Adrenal gland (tissue), 12 donors: ENCODE results near the gene NUMA1. TPM values are rescaled to one million over a fixed set of nuclear protein-coding genes. Genes with fewer than 3 reads are reported as not detected.

Source experiments
- DNase-seq, 7 donors: peaks; one replicate each; pipeline ENCODE4 v3.0.0-alpha.2; 2019 to 2020
- H3K27ac ChIP-seq, 5 donors: fragments of 200-600 bp; sonication (generic) in 4 of 5; 1 replicate in 3 of 5; 2 replicates in 2 of 5; pipeline versions ENCODE4 v1.5.1 to v1.8.0; 2016 to 2020; ENCODE audit warnings: mild to moderate bottlenecking in 1 of 5
- H3K27me3 ChIP-seq: fragments of 200-600 bp; 2 replicates; pipeline ENCODE4 v1.8.0; 2021
- H3K36me3 ChIP-seq, 2 donors: fragments of 200-600 bp; replicated peaks in 1 of 2; 1 replicate in 1 of 2; 2 replicates in 1 of 2; pipeline versions ENCODE4 v1.5.1 to v1.8.0; 2018 to 2022
- H3K4me1 ChIP-seq, 2 donors: fragments of 200-600 bp; replicated peaks in 1 of 2; 1 replicate in 1 of 2; 2 replicates in 1 of 2; pipeline versions ENCODE4 v1.5.1 to v1.8.0; 2018 to 2021
- H3K4me3 ChIP-seq, 4 donors: fragments of 200-600 bp; sonication (generic) in 3 of 4; one replicate each; pipeline ENCODE4 v1.5.1; 2016 to 2018
- H3K9me3 ChIP-seq, 3 donors: fragments of 200-600 bp; sonication (generic) in 1 of 3; replicated peaks in 1 of 3; 1 replicate in 2 of 3; 2 replicates in 1 of 3; pipeline versions ENCODE4 v1.5.1 to v1.8.0; 2016 to 2021
- POLR2A ChIP-seq, 2 donors: fragments of 450-650 bp; IDR thresholded peaks; one replicate each; pipeline ENCODE4 v1.6.1; 2017; ENCODE audit warnings: antibody characterized with exemption in 2 of 2, mild to moderate bottlenecking in 2 of 2, moderate library complexity in 1 of 2
- WGBS, 4 donors: extraction: QIAGEN DNeasy Blood & Tissue Kit in 2 of 4; methylation state at CpG; one replicate each; pipeline versions ENCODE4 v1.1.5 to v1.1.7; 2013 to 2017; 5-methylcytosine and 5-hydroxymethylcytosine counted together
- intact Hi-C, 2 donors: fragments of 100-400 bp; cut with DNase I; formaldehyde crosslinking; loops; one replicate each; pipeline versions ENCODE4 v1.14.1 to v1.15.0; 2022 to 2023
- polyA plus RNA-seq, 3 donors: library from polyadenylated mRNA; stranded (reverse); fragments of 200-250 nt in 2 of 3; fragments of 350-450 nt in 1 of 3; fragmentation: Illumina TruSeq in 1 of 3; extraction: RNeasy Lipid Tissue Mini Kit (QIAGEN cat#74804) in 1 of 3; gene quantifications; one replicate each; pipeline ENCODE4 v1.2.3, GENCODE V29; 2013 to 2014
- total RNA-seq, 9 donors: library from RNA; depleted of rRNA in 4 of 9; stranded (reverse); fragments of >200 nt in 4 of 9; fragments of 120-200 nt in 1 of 9; fragmentation: NEBNext Ultra II Directional in 1 of 9; extraction: Animal tissue kit (Norgen Biotek cat#: 25700) in 1 of 9; gene quantifications; one replicate each; pipeline versions ENCODE4 v1.1.0 to v1.2.4, GENCODE V29; 2013 to 2023
- TF ChIP-seq, protein P1 (sequence below), 6 experiments: fragments of 450-650 bp in 4 of 6; fragments of 200-600 bp in 2 of 6; sonication (generic) in 1 of 6; IDR thresholded peaks; 1 replicate in 5 of 6; 2 replicates in 1 of 6; pipeline versions ENCODE4 v1.5.1 to v1.8.0; 2016 to 2021; ENCODE audit warnings: antibody characterized with exemption in 6 of 6, mild to moderate bottlenecking in 2 of 6, moderate library complexity in 1 of 6
- donor health status: healthy with polysubstance abuse.
- donor health status: Bipolar disorder and iron deficiency.
- donor health status: DM: yes; HTN: yes; CAD: no.
- donor health status: DM: no; HTN: no; CAD: no.
- donor health status: DM: no; HTN: no; CAD: no.
- donor health status: DM: yes; HTN: yes; CAD: no.

NUMA1 gene
- total and polyA plus RNA-seq, 12 donors = 86.7 to 677 (median 274) TPM

DNA sequence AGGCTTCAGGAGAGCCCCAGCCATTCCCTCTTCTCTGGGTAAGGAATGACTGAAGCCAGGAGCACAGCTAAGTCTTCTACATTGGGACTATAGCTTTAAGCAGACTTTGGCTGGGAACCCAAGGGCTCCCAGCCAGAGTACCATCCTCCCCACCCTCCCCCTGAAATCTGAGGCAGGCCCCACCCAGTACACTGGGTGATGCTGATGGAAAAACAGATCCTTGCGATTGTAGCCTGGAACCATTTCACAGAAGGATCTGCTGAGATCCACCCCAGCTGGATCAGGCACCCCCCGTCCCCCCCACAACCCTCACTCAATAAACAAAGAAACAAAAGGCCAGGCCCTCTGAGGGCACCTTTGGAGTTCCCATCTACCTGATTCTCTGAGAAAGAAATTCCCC, 41.9 kb downstream of the NUMA1 start:
- H3K36me3 ChIP-seq = peaks cover 0 to 27% of the 10 kb centered on the region in 2 donors
- peak overlapping the region in 1 of 4 donors; percentile 71 for H3K4me3 ChIP-seq
- no peaks in the 10 kb centered on the region for H3K27me3 ChIP-seq
- DNase-seq = peak; percentile 64 to 85 (median 76)
- intact Hi-C loops = no loop called here
- peak overlapping the region; percentile 50 to 98 (median 96) for H3K27ac ChIP-seq
- H3K9me3 ChIP-seq = no peaks in the 10 kb centered on the region
- WGBS, 4 donors = 0 to 23% (median 11%) methylated on average over 2 of the region's 2 CpGs
- peak in 1 of 2 donors; percentile 58 for TF ChIP-seq POLR2A (IDR thresholded peaks at IDR 0.05)
- TF ChIP-seq, protein P1, sequence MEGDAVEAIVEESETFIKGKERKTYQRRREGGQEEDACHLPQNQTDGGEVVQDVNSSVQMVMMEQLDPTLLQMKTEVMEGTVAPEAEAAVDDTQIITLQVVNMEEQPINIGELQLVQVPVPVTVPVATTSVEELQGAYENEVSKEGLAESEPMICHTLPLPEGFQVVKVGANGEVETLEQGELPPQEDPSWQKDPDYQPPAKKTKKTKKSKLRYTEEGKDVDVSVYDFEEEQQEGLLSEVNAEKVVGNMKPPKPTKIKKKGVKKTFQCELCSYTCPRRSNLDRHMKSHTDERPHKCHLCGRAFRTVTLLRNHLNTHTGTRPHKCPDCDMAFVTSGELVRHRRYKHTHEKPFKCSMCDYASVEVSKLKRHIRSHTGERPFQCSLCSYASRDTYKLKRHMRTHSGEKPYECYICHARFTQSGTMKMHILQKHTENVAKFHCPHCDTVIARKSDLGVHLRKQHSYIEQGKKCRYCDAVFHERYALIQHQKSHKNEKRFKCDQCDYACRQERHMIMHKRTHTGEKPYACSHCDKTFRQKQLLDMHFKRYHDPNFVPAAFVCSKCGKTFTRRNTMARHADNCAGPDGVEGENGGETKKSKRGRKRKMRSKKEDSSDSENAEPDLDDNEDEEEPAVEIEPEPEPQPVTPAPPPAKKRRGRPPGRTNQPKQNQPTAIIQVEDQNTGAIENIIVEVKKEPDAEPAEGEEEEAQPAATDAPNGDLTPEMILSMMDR (IDR thresholded peaks at IDR 0.05) = no peak
- peaks cover 46 to 68% of the 10 kb centered on the region in 2 donors for H3K4me1 ChIP-seq

DNA sequence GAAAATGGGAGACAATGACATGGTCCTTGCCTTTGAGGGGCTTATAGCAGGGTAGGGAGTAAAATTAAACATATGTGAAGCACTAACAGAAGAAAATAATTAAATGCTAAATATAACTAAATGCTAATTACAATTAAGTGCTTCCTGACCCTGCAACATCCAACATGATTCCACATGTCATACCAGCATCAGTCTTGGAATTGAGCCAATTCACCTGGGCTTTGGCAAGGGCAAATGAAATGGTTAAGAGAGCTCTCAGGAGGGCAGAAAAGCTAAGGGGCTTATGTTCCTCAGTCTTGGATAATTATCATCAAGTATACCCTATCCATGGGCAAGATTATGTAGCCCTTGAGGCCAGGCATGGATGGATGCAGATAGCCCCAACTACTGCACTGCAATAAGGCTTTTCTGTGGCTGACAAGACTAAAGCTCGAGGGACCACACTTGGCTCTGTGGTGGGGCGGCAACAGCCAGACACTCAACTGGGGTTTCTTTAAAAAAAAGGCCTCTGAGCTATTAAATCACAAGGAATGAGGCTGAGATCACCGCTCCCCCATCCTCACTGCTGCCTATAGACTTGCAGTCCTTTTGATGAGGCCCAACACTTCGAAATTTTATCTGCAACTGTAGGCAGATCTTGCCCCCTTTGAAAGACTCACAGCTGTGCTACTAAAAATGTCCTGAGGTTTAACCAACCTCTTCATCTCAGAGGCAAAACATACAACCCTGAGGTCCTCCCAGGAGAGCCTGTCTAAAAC, 42.6 kb downstream of the NUMA1 start:
- TF ChIP-seq, protein P1 (IDR thresholded peaks at IDR 0.05) = no peak
- TF ChIP-seq POLR2A (IDR thresholded peaks at IDR 0.05) = no peak
- intact Hi-C loops = no loop called here
- DNase-seq = peak in 1 of 7 donors; percentile 51
- no peaks in the 10 kb centered on the region for H3K9me3 ChIP-seq
- H3K4me1 ChIP-seq = peaks cover 46 to 70% of the 10 kb centered on the region in 2 donors
- peaks cover 0 to 34% of the 10 kb centered on the region in 2 donors for H3K36me3 ChIP-seq
- H3K27me3 ChIP-seq = no peaks in the 10 kb centered on the region
- peak overlapping the region in 4 of 5 donors; percentile 50 to 98 (median 97) for H3K27ac ChIP-seq
- WGBS, 4 donors = 32 to 58% (median 54%) methylated on average over 3 to 4 of the region's 4 CpGs
- peak overlapping the region in 1 of 4 donors; percentile 71 for H3K4me3 ChIP-seq

DNA sequence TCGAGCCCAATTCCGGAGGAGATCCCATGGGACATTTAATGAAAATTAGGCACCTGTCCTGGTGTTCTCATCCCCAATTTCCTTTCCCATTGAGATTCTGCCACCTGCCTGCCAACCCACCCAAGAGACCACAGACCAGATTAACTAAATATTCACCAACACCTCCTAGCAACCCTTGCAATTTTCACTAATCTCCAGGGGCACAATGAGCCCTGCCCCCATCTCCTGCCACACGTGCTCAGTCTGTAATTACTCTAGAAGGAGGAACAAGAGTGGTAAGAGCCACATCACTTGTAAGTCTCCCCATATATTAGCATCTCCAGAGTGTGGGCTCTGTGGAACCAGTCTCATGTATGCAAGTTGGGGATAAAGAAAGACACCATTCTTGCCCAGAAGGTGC, 43.7 kb downstream of the NUMA1 start:
- WGBS, 4 donors = 64 to 70% (median 67%) methylated on average over 3 of the region's 3 CpGs
- intact Hi-C loops = no loop called here
- no peak for TF ChIP-seq POLR2A (IDR thresholded peaks at IDR 0.05)
- TF ChIP-seq, protein P1 (IDR thresholded peaks at IDR 0.05) = no peak
- H3K4me1 ChIP-seq = peaks cover 43 to 68% of the 10 kb centered on the region in 2 donors
- no peak overlapping the region for H3K27ac ChIP-seq
- H3K9me3 ChIP-seq = no peaks in the 10 kb centered on the region
- H3K27me3 ChIP-seq = no peaks in the 10 kb centered on the region
- peak in 1 of 7 donors; percentile 31 for DNase-seq
- H3K4me3 ChIP-seq = no peak overlapping the region
- H3K36me3 ChIP-seq = peaks cover 0 to 37% of the 10 kb centered on the region in 2 donors

DNA sequence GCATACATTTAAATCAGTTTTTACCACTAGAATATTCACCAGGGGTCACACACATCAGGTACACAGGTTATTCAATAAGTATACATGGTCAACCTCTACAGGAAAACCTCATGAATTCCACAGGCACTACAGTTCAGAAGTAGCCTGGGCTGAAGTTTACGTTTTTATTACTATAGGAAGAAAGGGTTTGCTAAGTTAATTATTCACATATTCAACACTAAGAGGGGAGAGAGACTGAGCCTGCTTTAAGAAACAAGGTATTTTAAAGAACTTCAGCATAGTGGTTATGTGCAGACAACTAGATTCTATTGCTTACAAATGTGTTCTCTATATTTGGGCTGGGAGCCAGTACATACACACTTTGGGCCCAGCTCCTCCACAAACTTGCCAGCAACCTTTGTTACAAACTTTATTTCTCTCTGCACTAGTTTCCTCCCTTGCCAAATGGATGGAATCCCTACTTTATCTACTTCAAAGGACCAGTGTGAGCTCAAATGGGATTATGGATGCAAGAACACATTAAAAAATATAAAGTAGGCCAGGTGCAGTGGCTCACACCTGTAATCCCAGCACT, 49.8 kb downstream of the NUMA1 start:
- H3K27ac ChIP-seq = peak overlapping the region in 2 of 5 donors; percentile 1 to 41
- H3K36me3 ChIP-seq = peaks cover 0 to 88% of the 10 kb centered on the region in 2 donors
- intact Hi-C loops = no loop called here
- no peaks in the 10 kb centered on the region for H3K27me3 ChIP-seq
- WGBS, 4 donors = 46 to 76% (median 51%) methylated on average over 1 of the region's 1 CpG
- no peak overlapping the region for H3K4me3 ChIP-seq
- H3K9me3 ChIP-seq = no peaks in the 10 kb centered on the region
- TF ChIP-seq POLR2A (IDR thresholded peaks at IDR 0.05) = no peak
- TF ChIP-seq, protein P1 (IDR thresholded peaks at IDR 0.05) = no peak
- no peak for DNase-seq
- H3K4me1 ChIP-seq = peaks cover 20 to 72% of the 10 kb centered on the region in 2 donors
